NCI-H446 (cell line): ENCODE data around the gene TMEM123.

Source experiments
- DNase-seq, 2 experiments: peaks; one replicate each; lab custom pipeline; 2025; lab: John Stamatoyannopoulos, UW

Gene TMEM123

DNA sequence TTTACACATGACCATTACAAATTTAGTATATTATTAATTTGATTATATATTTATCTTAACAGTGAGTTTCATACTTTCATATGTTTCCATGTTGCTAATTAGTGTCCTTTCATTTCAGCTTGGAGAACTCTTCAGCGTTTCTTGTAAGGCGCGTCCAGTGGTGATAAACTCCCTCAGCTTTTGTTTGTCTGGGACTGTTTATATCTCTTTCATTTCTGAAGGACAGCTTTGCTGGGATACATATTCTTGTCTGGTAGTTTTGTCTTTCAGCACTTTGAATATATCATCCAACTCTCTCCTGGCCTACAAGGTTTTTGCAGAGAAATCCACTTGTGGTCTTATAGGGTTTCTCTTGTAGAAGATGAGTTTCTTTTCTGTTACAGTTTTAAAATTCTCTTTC, 93.2 kb downstream of the TMEM123 start:
- no peak for DNase-seq

DNA sequence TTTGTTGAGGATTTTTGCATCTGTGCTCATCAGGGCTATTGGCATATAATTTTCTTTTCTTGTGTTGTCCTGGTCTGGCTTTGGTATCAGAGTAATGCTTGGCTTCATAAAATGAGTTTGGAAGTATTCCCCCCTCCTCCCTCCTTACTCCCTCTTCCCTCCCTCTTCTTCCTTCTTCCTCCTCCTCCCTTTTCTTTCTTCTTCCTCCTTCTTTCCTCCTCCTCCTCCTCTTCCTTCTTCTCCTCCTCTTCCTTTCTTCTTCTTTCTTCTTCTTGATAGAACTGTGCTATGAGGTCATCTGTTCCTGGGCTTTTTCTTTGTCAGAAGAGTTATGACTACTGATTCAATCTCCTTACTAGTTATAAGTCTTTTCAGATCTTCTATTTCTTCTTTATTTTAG, 95.4 kb downstream of the TMEM123 start:
- no peak for DNase-seq

DNA sequence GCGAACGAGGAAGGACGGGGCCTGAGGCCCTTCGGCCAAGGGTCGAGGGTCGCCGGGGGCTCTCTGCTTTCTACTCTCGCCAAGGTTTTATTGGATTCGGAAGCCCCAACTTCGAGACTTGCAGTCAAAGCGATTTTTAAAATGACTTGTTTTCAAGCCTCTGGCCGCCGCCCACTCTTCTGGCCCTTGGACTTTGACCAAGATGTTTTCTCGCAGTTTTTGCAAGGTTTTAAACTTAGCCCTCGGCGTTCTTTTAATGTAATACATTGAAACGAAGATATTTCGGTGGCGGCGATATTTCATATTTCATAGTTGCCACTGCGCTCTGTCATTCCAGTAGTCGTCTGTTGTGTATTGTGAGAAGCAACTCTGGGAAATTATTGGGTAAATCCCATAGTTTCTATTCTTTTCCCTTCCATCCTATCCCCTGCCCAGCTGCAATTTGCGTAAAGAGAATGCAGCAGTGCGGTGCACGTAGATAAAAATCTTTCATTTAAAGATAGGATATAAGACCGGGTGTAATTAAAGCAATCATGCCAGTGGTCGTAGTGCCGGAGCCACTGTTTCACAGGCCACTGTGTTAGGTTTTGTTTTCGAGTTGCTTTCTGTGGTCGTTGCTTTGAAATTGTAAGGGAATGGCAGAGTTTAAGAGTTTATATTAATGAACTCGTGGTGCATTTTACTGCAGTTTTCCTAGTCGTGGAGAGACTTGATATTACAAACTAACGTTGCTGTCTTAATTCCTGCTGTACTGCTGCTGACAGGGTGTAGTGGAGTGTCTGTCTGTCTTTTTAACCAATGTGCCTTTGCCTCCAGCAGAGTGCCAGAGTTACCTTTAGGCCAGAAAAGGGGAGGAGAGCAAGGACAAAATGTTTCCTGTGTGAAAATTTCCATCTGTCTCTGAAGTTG, 104.8 kb downstream of the TMEM123 start:
- peak in 1 of 2 experiments; percentile 27 for DNase-seq

DNA sequence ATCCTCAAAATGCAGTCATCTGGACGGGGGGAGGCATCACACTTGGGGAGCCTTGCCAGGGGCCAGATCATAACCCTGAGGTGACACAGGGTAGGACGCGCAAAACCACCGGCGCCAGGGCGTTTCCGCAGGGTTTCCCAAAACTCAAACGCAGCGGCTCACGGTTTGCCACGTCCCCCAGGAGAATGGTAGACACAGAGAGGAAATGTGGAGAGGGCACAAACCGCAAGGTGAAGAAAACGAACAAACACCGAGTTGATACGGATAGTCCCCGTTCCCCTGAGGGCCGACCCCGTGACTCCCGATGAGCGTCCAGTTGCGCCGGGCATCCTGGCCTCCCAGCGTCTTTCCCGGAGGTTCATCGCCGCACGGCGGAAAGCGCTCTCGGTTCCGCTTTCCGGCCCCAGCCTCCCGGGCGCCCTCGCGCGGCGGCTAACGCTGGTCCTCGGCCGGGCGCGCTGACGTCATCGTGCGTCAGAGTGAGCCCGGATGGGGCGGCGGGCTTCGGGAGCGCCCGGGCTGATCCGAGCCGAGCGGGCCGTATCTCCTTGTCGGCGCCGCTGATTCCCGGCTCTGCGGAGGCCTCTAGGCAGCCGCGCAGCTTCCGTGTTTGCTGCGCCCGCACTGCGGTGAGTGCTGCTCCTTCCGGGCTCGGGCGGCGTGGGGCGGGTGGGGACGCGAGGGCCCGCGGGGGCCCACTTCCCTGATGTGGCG, 105.7 kb downstream of the TMEM123 start, which contains the start of gene BIRC2:
TSS of gene BIRC2 (plus strand) at position 467 of the 714 bp plus-strand sequence. CDS start 2,641 bp downstream, outside the sequence.
- DNase-seq: peak; percentile 81 to 96

DNA sequence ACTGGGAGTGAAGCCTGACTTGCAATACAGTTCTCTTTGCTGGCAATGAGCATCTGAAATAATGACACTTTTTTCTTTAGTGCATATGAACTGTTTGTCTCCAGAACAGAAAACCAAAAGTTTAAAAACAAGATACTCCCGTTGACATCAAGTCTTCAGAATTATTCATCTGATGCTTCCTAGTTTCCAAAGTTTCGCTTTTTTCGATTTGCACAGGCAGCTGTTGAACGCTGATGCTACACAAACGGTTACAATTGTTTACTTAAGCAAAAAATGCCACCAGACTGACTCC, 106.2 kb downstream of the TMEM123 start:
- DNase-seq: no peak
